GM21381 (cell line): Measurements from ENCODE around the gene AP2M1.
"Not testable (repeated sequence)": the region's sequence is repeated elsewhere in the genome, so short reads cannot be mapped to it uniquely, and the experiment has no call there.

Source experiments
- ATAC-seq: cut with Tn5 transposase; IDR thresholded peaks from one replicate; pipeline ENCODE4 v1.9.1; 2021; ENCODE audit warnings: mild to moderate bottlenecking, moderate library complexity; ENCODE audit not compliant: unreplicated experiment

Gene AP2M1

GRCh38 chr3:184174646-184175492, at the start of gene AP2M1:
TSS of gene AP2M1 (plus strand) at chr3:184174855. CDS start at chr3:184176994, 2,139 bp downstream.
- peak; percentile 92 for ATAC-seq

GRCh38 chr3:184126006-184126405, 48.6 kb upstream of the AP2M1 start:
- ATAC-seq: no peak

GRCh38 chr3:184129012-184129411, 45.6 kb upstream of the AP2M1 start:
- no peak for ATAC-seq

GRCh38 chr3:184132945-184133344, 41.7 kb upstream of the AP2M1 start:
- no peak for ATAC-seq

- ATAC-seq: peak; percentile 35
Observed at GRCh38 chr3:184133840-184134745, 40.6 kb upstream of the AP2M1 start.

GRCh38 chr3:184134746-184135148, 39.9 kb upstream of the AP2M1 start:
- ATAC-seq: peak; percentile 7

- peak; percentile 87 for ATAC-seq
Observed at GRCh38 chr3:184135149-184135910, 39.3 kb upstream of the AP2M1 start, which contains the start of gene EIF2B5. TSS of gene EIF2B5 (plus strand) at chr3:184135358. CDS start at chr3:184135386, 28 bp downstream.

- no peak for ATAC-seq
Observed at GRCh38 chr3:184135911-184136260, 38.8 kb upstream of the AP2M1 start.

GRCh38 chr3:184140436-184140835, 34.2 kb upstream of the AP2M1 start:
- ATAC-seq: no peak

GRCh38 chr3:184142199-184142598, 32.5 kb upstream of the AP2M1 start:
- no peak for ATAC-seq

GRCh38 chr3:184143327-184143726, 31.3 kb upstream of the AP2M1 start:
- no peak for ATAC-seq

GRCh38 chr3:184144505-184144904, 30.1 kb upstream of the AP2M1 start:
- ATAC-seq: no peak

GRCh38 chr3:184145111-184145524, 29.5 kb upstream of the AP2M1 start:
- ATAC-seq: no peak

- no peak for ATAC-seq
Observed at GRCh38 chr3:184145751-184146270, 28.8 kb upstream of the AP2M1 start.

- ATAC-seq: no peak
Observed at GRCh38 chr3:184148076-184148475, 26.6 kb upstream of the AP2M1 start.

- ATAC-seq: no peak
Observed at GRCh38 chr3:184149123-184149522, 25.5 kb upstream of the AP2M1 start.

- not testable (repeated sequence) for ATAC-seq
Observed at GRCh38 chr3:184149770-184150169, 24.9 kb upstream of the AP2M1 start.

- ATAC-seq: peak; percentile 81
Observed at GRCh38 chr3:184154885-184155643, 19.6 kb upstream of the AP2M1 start, which contains the start of gene DVL3. TSS of gene DVL3 (plus strand) at chr3:184155377. CDS start at chr3:184155636, 259 bp downstream.

- ATAC-seq: peak; percentile 25
Observed at GRCh38 chr3:184155644-184156521, 18.8 kb upstream of the AP2M1 start.
